Esophagus muscularis mucosa (tissue), 4 donors: ENCODE results near the gene PDP2. TPM values are rescaled to one million over a fixed set of nuclear protein-coding genes. Genes with fewer than 3 reads are reported as not detected.

Experiments used
- DNase-seq: peaks from one replicate; pipeline ENCODE4 v3.0.0-alpha.2; 2017; ENCODE audit errors: extremely low spot score
- H3K27ac ChIP-seq, 4 donors: fragments of 200-600 bp; sonication (generic); replicated peaks in 1 of 4; 1 replicate in 3 of 4; 2 replicates in 1 of 4; pipeline ENCODE4 v1.5.1; 2016 to 2019; ENCODE audit warnings: mild to moderate bottlenecking in 1 of 4
- H3K27me3 ChIP-seq, 4 donors: fragments of 200-600 bp; sonication (generic); one replicate each; pipeline versions ENCODE4 v1.5.1 to v1.6.0; 2016 to 2019
- H3K36me3 ChIP-seq, 4 donors: fragments of 200-600 bp; sonication (generic); one replicate each; pipeline ENCODE4 v1.5.1; 2016 to 2019
- H3K4me1 ChIP-seq, 4 donors: fragments of 200-600 bp; sonication (generic); one replicate each; pipeline ENCODE4 v1.5.1; 2016 to 2019
- H3K4me3 ChIP-seq, 4 donors: fragments of 200-600 bp; sonication (generic); 1 replicate in 2 of 4; 2 replicates in 2 of 4; pipeline ENCODE4 v1.5.1; 2016 to 2019; ENCODE audit warnings: mild to moderate bottlenecking in 4 of 4, moderate library complexity in 1 of 4
- H3K9me3 ChIP-seq, 4 donors: fragments of 200-600 bp; sonication (generic); 1 replicate in 3 of 4; 2 replicates in 1 of 4; pipeline ENCODE4 v1.5.1; 2016 to 2019
- EP300 ChIP-seq: sonication (generic); formaldehyde crosslinking; IDR thresholded peaks from one replicate; pipeline ENCODE4 v1.6.1; 2017; ENCODE audit warnings: antibody characterized with exemption
- POLR2A ChIP-seq: fragments of 450-650 bp; IDR thresholded peaks from one replicate; pipeline ENCODE4 v1.6.1; 2017; ENCODE audit warnings: antibody characterized with exemption, moderate library complexity, mild to moderate bottlenecking, low read depth
- POLR2AphosphoS5 ChIP-seq, 2 donors: sonication (generic); formaldehyde crosslinking; IDR thresholded peaks; one replicate each; pipeline ENCODE4 v1.6.1; 2017; ENCODE audit warnings: antibody characterized with exemption in 2 of 2
- WGBS: methylation state at CpG from one replicate; pipeline ENCODE4 v1.1.5; 2018; 5-methylcytosine and 5-hydroxymethylcytosine counted together
- intact Hi-C: fragments of 100-400 bp; cut with DNase I; formaldehyde crosslinking; loops from one replicate; pipeline ENCODE4 v1.15.1; 2023
- total RNA-seq, 4 donors: library from RNA; depleted of rRNA; stranded (reverse); fragments of >200 nt; gene quantifications; one replicate each; pipeline versions ENCODE4 v1.1.0 to v1.2.1, GENCODE V29; 2016
- TF ChIP-seq, protein P1 (sequence below), 3 experiments: fragments of 200-600 bp in 2 of 3; fragments of 450-650 bp in 1 of 3; sonication (generic) in 2 of 3; IDR thresholded peaks; one replicate each; pipeline ENCODE4 v1.5.1; 2017 to 2019; ENCODE audit warnings: antibody characterized with exemption in 3 of 3, mild to moderate bottlenecking in 2 of 3, moderate library complexity in 1 of 3

PDP2 gene
- total RNA-seq, 4 donors from 2014 or later = 5.5 to 9.3 (median 7.6) TPM

DNA sequence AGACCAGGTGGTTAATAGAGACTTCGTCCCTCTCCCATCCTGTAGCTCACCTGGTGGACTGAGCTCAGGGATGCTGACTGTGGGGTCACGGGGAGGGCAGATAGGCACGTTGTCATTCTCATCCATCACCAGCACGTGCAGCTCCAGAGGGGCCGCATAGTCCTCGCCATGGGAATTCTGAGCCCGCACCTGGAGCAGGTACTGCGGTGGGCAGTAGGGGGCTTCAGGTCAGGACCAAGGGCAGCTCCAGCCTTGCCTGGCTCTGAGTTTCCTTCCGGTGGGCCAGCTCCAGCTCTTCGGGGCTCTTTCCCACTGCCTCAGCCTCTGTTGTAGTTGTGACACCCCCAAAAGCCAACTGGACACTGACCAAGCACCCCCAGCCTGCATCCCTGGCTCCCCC, 32.8 kb downstream of the PDP2 start:
- TF ChIP-seq EP300 (no peak), POLR2AphosphoS5 (IDR thresholded peaks at IDR 0.05) (no peak), POLR2A (no peak)
- TF ChIP-seq, protein P1, sequence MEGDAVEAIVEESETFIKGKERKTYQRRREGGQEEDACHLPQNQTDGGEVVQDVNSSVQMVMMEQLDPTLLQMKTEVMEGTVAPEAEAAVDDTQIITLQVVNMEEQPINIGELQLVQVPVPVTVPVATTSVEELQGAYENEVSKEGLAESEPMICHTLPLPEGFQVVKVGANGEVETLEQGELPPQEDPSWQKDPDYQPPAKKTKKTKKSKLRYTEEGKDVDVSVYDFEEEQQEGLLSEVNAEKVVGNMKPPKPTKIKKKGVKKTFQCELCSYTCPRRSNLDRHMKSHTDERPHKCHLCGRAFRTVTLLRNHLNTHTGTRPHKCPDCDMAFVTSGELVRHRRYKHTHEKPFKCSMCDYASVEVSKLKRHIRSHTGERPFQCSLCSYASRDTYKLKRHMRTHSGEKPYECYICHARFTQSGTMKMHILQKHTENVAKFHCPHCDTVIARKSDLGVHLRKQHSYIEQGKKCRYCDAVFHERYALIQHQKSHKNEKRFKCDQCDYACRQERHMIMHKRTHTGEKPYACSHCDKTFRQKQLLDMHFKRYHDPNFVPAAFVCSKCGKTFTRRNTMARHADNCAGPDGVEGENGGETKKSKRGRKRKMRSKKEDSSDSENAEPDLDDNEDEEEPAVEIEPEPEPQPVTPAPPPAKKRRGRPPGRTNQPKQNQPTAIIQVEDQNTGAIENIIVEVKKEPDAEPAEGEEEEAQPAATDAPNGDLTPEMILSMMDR (IDR thresholded peaks at IDR 0.05) = no peak
- intact Hi-C loops = no loop called here
- Histone ChIP-seq H3K4me1 (peaks cover 0 to 1% (median 0%) of the 10 kb centered on the region in 4 donors), H3K9me3 (no peaks in the 10 kb centered on the region), H3K27ac (no peak overlapping the region), H3K27me3 (no peaks in the 10 kb centered on the region), H3K4me3 (no peak overlapping the region), H3K36me3 (no peaks in the 10 kb centered on the region)
- no peak for DNase-seq
- 51% methylated on average over 9 of the region's 10 CpGs for WGBS

GRCh38 chr16:66913711-66914110, 33.4 kb downstream of the PDP2 start:
- peaks cover 0 to 2% (median 1%) of the 10 kb centered on the region in 4 donors for H3K4me1 ChIP-seq
- no peaks in the 10 kb centered on the region for H3K9me3 ChIP-seq
- no peak for DNase-seq
- no peak overlapping the region for H3K4me3 ChIP-seq
- H3K27me3 ChIP-seq = no peaks in the 10 kb centered on the region
- no peak overlapping the region for H3K27ac ChIP-seq
- no CpG with 5 or more reads among the region's 4 CpGs for WGBS
- no peaks in the 10 kb centered on the region for H3K36me3 ChIP-seq
- no peak for TF ChIP-seq POLR2AphosphoS5 (IDR thresholded peaks at IDR 0.05)
- no peak for TF ChIP-seq POLR2A
- TF ChIP-seq, protein P1 (IDR thresholded peaks at IDR 0.05) = no peak
- intact Hi-C loops = no loop called here

GRCh38 chr16:66914541-66914940, 34.2 kb downstream of the PDP2 start:
- H3K4me1 ChIP-seq = peaks cover 5 to 11% (median 9%) of the 10 kb centered on the region in 4 donors
- TF ChIP-seq EP300 = no peak
- TF ChIP-seq, protein P1 (IDR thresholded peaks at IDR 0.05) = no peak
- TF ChIP-seq POLR2A = no peak
- no peak for TF ChIP-seq POLR2AphosphoS5 (IDR thresholded peaks at IDR 0.05)
- no peaks in the 10 kb centered on the region for H3K36me3 ChIP-seq
- H3K27ac ChIP-seq = no peak overlapping the region
- H3K27me3 ChIP-seq = no peaks in the 10 kb centered on the region
- intact Hi-C loops = no loop called here
- H3K9me3 ChIP-seq = no peaks in the 10 kb centered on the region
- no peak overlapping the region for H3K4me3 ChIP-seq
- WGBS = 96% methylated on average over 7 of the region's 7 CpGs
- no peak for DNase-seq

- intact Hi-C loops = no loop called here
- no peak for TF ChIP-seq POLR2A
- no peak for TF ChIP-seq EP300
- no peak for TF ChIP-seq POLR2AphosphoS5 (IDR thresholded peaks at IDR 0.05)
- TF ChIP-seq, protein P1 (IDR thresholded peaks at IDR 0.05) = no peak
- H3K4me3 ChIP-seq = no peak overlapping the region
Measured at GRCh38 chr16:66915041-66915440, 34.7 kb downstream of the PDP2 start.

GRCh38 chr16:66916518-66916917, 36.2 kb downstream of the PDP2 start:
- Histone ChIP-seq H3K27ac (no peak overlapping the region), H3K36me3 (peaks cover 2 to 5% (median 3%) of the 10 kb centered on the region in 4 donors), H3K4me3 (no peak overlapping the region), H3K27me3 (no peaks in the 10 kb centered on the region), H3K9me3 (no peaks in the 10 kb centered on the region), H3K4me1 (peaks cover 25 to 30% (median 28%) of the 10 kb centered on the region in 4 donors)
- no peak for TF ChIP-seq POLR2A
- TF ChIP-seq, protein P1 (IDR thresholded peaks at IDR 0.05) = no peak
- no peak for TF ChIP-seq POLR2AphosphoS5 (IDR thresholded peaks at IDR 0.05)
- TF ChIP-seq EP300 = no peak
- no peak for DNase-seq
- intact Hi-C loops = no loop called here
- WGBS = 89% methylated on average over 6 of the region's 6 CpGs

More at GRCh38 chr16:66915041-66915440, 34.7 kb downstream of the PDP2 start:
- DNase-seq = no peak
- Histone ChIP-seq H3K27ac (no peak overlapping the region), H3K36me3 (no peaks in the 10 kb centered on the region), H3K27me3 (no peaks in the 10 kb centered on the region), H3K4me1 (peaks cover 10 to 16% (median 14%) of the 10 kb centered on the region in 4 donors), H3K9me3 (no peaks in the 10 kb centered on the region)
- WGBS = 58% methylated on average over 7 of the region's 7 CpGs
